Measurements from ENCODE around the gene KRT80. TPM values are rescaled to one million over a fixed set of nuclear protein-coding genes. Genes with fewer than 3 reads are reported as not detected.

KRT80 gene
- total RNA-seq, 2 donors from 2014 or later: 0.30 to 1.5 TPM

GRCh38 chr12:52233462-52234207, 41.8 kb upstream of the KRT80 start:
- no peak overlapping the region for H3K27ac ChIP-seq
- DNase-seq (ENCODE audit: low spot score): no peak
- TF ChIP-seq CTCF (IDR thresholded peaks at IDR 0.05): no peak
- no peaks in the 10 kb centered on the region for H3K9me3 ChIP-seq
- H3K4me3 ChIP-seq: peak overlapping the region in 1 of 2 donors; percentile 31
- no peaks in the 10 kb centered on the region for H3K36me3 ChIP-seq
- peaks cover 0 to 27% of the 10 kb centered on the region in 2 donors for H3K4me1 ChIP-seq
- peaks cover 3 to 8% of the 10 kb centered on the region in 2 donors for H3K27me3 ChIP-seq

- Histone ChIP-seq H3K27ac (no peak within 1 kb of the TSS), H3K4me1 (peaks cover 0 to 27% of the 10 kb centered on the region in 2 donors), H3K27me3 (peaks cover 3 to 8% of the 10 kb centered on the region in 2 donors), H3K9me3 (no peaks in the 10 kb centered on the region), H3K4me3 (peak within 1 kb of the TSS in 1 of 2 donors; percentile 31), H3K36me3 (no peaks in the 10 kb centered on the region)
- no peak for DNase-seq (ENCODE audit: low spot score)
- TF ChIP-seq CTCF (IDR thresholded peaks at IDR 0.05): no peak
Measured at GRCh38 chr12:52232674-52233461, 41.1 kb upstream of the KRT80 start, which contains the start of gene KRT7. Gene KRT7 (plus strand): TSS chr12:52233243. CDS start chr12:52233297, 54 bp downstream.

DNA sequence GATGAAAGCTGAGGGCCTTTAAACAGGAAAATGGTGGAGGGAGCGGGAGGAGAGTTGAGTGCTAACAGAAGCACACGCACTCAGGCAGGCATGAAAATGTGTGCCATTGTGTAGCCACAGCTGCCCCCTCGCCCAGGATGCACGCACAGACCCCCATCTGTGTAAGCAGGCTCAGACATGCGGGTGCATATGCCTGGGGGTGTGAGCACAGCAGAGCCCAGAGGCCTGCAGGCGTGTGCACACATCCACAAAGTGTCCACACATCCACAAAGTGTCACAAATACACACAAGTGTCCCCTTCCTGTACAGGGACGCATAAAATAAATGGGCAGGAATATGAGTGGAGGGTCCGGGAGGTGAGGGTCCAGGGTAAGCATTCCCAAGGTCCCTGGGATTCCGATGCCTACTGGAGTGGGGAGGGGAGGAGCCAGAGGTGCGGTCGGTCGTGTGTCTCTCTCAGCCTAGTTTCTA, 40.4 kb upstream of the KRT80 start:
- Histone ChIP-seq H3K36me3 (no peaks in the 10 kb centered on the region), H3K4me3 (no peak overlapping the region), H3K27ac (no peak overlapping the region), H3K9me3 (no peaks in the 10 kb centered on the region), H3K4me1 (peaks cover 0 to 27% of the 10 kb centered on the region in 2 donors), H3K27me3 (peaks cover 3 to 8% of the 10 kb centered on the region in 2 donors)
- DNase-seq (ENCODE audit: low spot score): no peak
- TF ChIP-seq CTCF (IDR thresholded peaks at IDR 0.05): no peak

DNA sequence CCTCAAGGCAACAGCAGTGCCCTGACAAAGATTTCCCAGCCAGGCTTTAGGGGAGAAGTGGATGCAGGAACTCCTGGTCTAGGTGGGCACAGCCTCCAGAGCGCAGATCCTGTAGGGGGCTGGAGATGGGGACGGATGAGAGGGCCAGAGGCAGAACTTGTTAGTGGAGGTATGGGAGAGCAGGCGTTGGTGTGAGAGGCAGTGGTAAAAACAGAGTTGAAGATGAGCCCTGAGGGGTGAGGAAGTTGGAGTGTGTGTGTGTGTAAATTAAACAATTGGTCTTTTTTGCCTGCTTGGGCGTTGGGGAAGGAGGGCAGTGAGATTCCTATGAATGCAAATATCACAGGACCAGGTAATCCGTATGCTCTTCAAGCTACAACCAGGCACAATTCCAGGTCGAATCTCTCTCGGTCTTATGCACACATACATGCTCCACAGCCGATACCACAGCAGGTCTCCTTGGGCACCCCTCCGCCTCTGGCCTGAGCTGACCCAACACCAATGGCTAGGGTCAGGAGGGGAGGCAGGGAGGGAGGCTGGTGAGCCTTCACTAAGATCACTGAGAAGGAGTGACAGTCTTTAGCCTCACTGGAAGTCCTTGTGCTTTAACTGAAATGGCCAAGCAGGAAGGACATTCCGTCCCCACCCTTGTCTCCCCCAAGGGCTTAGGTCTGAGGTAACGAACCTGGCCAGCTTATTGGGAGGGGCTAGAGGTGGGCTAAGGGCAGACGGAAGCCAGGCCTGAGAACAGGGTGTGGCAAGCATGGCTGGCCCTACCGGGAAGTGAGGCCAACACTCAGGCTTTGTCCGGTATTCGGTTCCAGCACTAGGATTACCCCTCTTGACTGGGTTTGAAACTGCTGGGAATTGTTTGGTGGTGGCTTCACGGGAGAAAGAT, 39.7 kb upstream of the KRT80 start:
- no peak for TF ChIP-seq CTCF (IDR thresholded peaks at IDR 0.05)
- Histone ChIP-seq H3K4me1 (peaks cover 0 to 27% of the 10 kb centered on the region in 2 donors), H3K27ac (no peak overlapping the region), H3K9me3 (no peaks in the 10 kb centered on the region), H3K4me3 (no peak overlapping the region), H3K27me3 (peaks cover 3 to 8% of the 10 kb centered on the region in 2 donors), H3K36me3 (no peaks in the 10 kb centered on the region)
- DNase-seq (ENCODE audit: low spot score): no peak

Data from right atrium auricular region (tissue), 2 donors.